ENCODE measurements around the gene NLK.

- no peak for TF ChIP-seq CTCF (IDR thresholded peaks at IDR 0.05; ENCODE audit: insufficient read depth, low read length, poor library complexity, severe bottlenecking)
- TF ChIP-seq EZH2phosphoT487 (conservative IDR thresholded peaks at IDR 0.05; ENCODE audit: low read length), result no peak
These were observed 140.1 kb downstream of the NLK start for GRCh38 chr17:28182559-28182958.

Data from SU-DHL-6 (cell line).